Measurements from ENCODE around the gene NDUFB6.
A peak's percentile ranks its signal among the peaks of the same experiment; 100 is the strongest.

Gene NDUFB6

DNA sequence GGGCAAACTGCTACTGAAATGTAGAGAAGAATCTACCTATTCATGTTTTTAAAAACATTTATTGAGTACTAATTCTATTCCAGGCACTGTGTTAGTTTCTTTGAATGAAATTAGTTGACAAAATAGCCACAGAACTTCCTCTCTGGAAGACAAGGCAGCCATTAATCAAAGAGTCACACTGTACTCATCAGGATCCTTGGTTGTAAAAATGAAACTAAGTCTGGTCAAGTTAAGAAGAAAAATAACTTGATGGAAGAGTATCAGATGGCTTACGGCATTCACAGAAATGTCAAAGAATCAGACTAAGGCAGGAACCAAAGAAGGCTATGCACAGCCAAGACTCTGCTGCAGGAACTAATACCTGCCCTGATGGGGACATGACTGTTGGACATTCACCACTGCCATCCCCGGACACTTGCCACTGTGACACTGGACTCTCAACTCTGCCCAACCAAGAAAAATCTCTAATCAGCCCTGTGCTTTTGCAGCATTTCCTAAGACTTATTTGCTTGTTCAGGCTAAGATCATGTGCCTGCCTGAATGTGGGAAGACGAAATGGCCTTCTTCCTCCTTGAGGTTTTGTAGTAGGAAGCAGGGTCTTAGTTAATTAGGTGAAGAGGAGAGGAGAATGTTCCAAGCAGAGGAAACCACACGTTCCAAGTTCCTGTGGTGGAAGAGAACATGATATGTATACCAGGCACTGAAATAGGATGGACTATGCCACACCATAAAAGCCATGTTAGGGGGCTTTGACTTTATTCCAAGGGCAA lies 23.3 kb upstream of the NDUFB6 start:
- TF ChIP-seq NFRKB (IDR thresholded peaks at IDR 0.05) (no peak), FOXM1 (IDR thresholded peaks at IDR 0.05; ENCODE audit: borderline replicate concordance) (no peak), ARNT (IDR thresholded peaks at IDR 0.05) (no peak), L3MBTL2 (conservative IDR thresholded peaks at IDR 0.05) (no peak), FOXK2 (IDR thresholded peaks at IDR 0.05) (no peak)
- TF ChIP-seq, protein P1, sequence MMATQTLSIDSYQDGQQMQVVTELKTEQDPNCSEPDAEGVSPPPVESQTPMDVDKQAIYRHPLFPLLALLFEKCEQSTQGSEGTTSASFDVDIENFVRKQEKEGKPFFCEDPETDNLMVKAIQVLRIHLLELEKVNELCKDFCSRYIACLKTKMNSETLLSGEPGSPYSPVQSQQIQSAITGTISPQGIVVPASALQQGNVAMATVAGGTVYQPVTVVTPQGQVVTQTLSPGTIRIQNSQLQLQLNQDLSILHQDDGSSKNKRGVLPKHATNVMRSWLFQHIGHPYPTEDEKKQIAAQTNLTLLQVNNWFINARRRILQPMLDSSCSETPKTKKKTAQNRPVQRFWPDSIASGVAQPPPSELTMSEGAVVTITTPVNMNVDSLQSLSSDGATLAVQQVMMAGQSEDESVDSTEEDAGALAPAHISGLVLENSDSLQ (IDR thresholded peaks at IDR 0.05): no peak
- ChIA-PET CTCF (interaction anchor here (0.7 kb wide), 1 partner anchor 8 kb away, joined by 3 read pairs; no protein-coding TSS in a partner anchor), POLR2A (no interaction called here)
- no peak for DNase-seq (ENCODE audit: extremely low spot score)

DNA sequence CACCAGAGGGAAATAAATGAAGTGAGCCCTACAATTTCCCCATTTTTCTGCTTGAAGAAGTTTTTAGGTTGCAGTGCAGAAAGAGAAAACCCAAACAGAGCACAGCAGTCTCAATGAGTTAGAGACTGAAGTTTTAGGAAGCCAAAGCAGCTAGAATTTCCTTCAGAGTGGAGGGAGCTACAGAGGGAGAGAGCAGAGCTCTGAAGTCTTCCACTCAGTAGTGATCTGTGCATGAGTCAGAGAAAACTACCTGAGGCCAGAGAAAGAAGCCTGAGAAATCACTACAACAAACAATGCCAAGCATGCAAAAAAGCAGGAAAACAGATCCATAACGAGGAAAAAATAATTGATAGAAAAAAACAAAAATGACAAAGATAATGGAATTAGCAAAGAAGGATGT lies 17.9 kb upstream of the NDUFB6 start:
- no peak for DNase-seq (ENCODE audit: extremely low spot score)
- TF ChIP-seq FOXA1 (IDR thresholded peaks at IDR 0.05): no peak
- no peak for TF ChIP-seq SP1 (IDR thresholded peaks at IDR 0.05)
- TF ChIP-seq L3MBTL2 (conservative IDR thresholded peaks at IDR 0.05): no peak
- TF ChIP-seq FOXM1 (IDR thresholded peaks at IDR 0.05; ENCODE audit: borderline replicate concordance): no peak
- TF ChIP-seq ARNT (IDR thresholded peaks at IDR 0.05): no peak
- TF ChIP-seq CTBP1 (IDR thresholded peaks at IDR 0.05; ENCODE audit: borderline replicate concordance): no peak
- TF ChIP-seq HDGF (IDR thresholded peaks at IDR 0.05; ENCODE audit: borderline replicate concordance): no peak
- TF ChIP-seq BHLHE40 (IDR thresholded peaks at IDR 0.05; ENCODE audit: borderline replicate concordance): no peak
- no peak for TF ChIP-seq FOXK2 (IDR thresholded peaks at IDR 0.05)
- no peak for TF ChIP-seq NFRKB (IDR thresholded peaks at IDR 0.05)
- no peak for TF ChIP-seq LEF1 (IDR thresholded peaks at IDR 0.05; ENCODE audit: borderline replicate concordance)
- TF ChIP-seq SUZ12 (IDR thresholded peaks at IDR 0.05): no peak
- TF ChIP-seq ZNF384 (IDR thresholded peaks at IDR 0.05): no peak
- no peak for TF ChIP-seq ELF4 (IDR thresholded peaks at IDR 0.05)
- TF ChIP-seq TARDBP (IDR thresholded peaks at IDR 0.05): no peak
- TF ChIP-seq, protein P1 (IDR thresholded peaks at IDR 0.05): no peak
- POLR2A ChIA-PET: no interaction called here
- CTCF ChIA-PET: no interaction called here

DNA sequence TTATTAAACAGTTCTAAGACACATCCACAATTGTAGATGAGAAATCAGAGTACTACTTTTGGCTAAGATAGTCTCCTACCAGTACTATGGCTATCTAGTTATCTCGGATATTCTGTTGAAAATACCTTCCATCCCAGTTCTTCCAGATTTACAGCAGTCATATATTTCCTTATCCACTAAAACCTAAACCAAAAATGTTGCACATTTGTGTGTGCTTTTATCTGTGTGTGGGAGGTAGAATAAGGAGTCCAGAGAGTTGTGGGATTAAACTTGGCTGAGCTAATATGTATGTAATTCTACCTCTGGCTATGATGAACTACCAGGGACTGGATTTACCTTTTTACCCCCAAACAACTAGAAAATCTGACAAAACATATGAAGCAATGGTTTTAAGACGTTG lies 17.5 kb upstream of the NDUFB6 start:
- TF ChIP-seq FOXM1 (IDR thresholded peaks at IDR 0.05; ENCODE audit: borderline replicate concordance) (no peak), SUZ12 (IDR thresholded peaks at IDR 0.05) (no peak), FOXA1 (IDR thresholded peaks at IDR 0.05) (no peak), ELF4 (IDR thresholded peaks at IDR 0.05) (no peak), SP1 (IDR thresholded peaks at IDR 0.05) (no peak), FOXK2 (IDR thresholded peaks at IDR 0.05) (no peak), HDGF (IDR thresholded peaks at IDR 0.05; ENCODE audit: borderline replicate concordance) (no peak), NFRKB (IDR thresholded peaks at IDR 0.05) (no peak), ZNF384 (IDR thresholded peaks at IDR 0.05) (no peak), ARNT (IDR thresholded peaks at IDR 0.05) (no peak), TARDBP (IDR thresholded peaks at IDR 0.05) (no peak), CTBP1 (IDR thresholded peaks at IDR 0.05; ENCODE audit: borderline replicate concordance) (no peak), BHLHE40 (IDR thresholded peaks at IDR 0.05; ENCODE audit: borderline replicate concordance) (no peak), L3MBTL2 (conservative IDR thresholded peaks at IDR 0.05) (no peak), LEF1 (IDR thresholded peaks at IDR 0.05; ENCODE audit: borderline replicate concordance) (no peak)
- TF ChIP-seq, protein P1 (IDR thresholded peaks at IDR 0.05): no peak
- DNase-seq (ENCODE audit: extremely low spot score): no peak
- CTCF ChIA-PET: no interaction called here
- POLR2A ChIA-PET: no interaction called here

DNA sequence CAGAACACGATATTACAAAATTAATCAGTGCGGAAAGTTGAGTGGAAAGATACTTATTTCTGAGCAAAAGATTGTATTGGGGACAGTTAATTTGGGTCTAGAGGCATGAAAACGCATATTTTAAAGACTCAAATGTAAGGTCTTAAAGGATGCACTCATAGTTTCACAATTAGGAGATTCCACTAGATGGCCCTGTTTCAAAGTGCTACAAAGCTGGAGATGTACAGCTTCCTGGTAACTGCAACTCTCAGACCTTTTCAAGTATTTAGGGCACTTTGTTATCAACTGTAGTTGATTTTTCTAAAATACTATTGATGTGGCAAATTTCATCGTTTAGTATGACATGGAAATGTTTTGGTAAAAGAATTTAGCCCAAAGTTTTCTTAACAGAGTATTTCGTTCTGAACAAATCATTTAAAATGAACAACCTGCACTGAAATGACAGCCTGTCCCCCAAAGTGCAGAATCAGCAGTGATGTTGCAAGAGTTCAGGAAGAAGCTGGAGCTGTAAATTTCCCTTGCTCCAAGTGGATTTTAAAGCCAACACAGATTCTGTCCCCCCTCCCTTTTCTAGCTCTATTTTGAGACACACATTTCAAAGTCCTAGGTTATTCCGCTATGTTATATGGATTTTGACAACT lies 16.2 kb upstream of the NDUFB6 start:
- ChIA-PET CTCF (interaction anchor here (0.6 to 1.6 kb wide), 4 partner anchors 8 to 254 kb away, joined by 3 to 10 read pairs (median 4); no protein-coding TSS in a partner anchor), POLR2A (interaction anchor here (0.8 kb wide), 1 partner anchor 211 kb away, joined by 3 read pairs; no protein-coding TSS in a partner anchor)
- TF ChIP-seq, protein P1 (IDR thresholded peaks at IDR 0.05): no peak
- TF ChIP-seq FOXA1 (IDR thresholded peaks at IDR 0.05): no peak
- no peak for TF ChIP-seq CTBP1 (IDR thresholded peaks at IDR 0.05; ENCODE audit: borderline replicate concordance)
- no peak for TF ChIP-seq SUZ12 (IDR thresholded peaks at IDR 0.05)
- TF ChIP-seq L3MBTL2 (conservative IDR thresholded peaks at IDR 0.05): no peak
- no peak for TF ChIP-seq NFRKB (IDR thresholded peaks at IDR 0.05)
- TF ChIP-seq ELF4 (IDR thresholded peaks at IDR 0.05): no peak
- TF ChIP-seq FOXK2 (IDR thresholded peaks at IDR 0.05): no peak
- no peak for TF ChIP-seq BHLHE40 (IDR thresholded peaks at IDR 0.05; ENCODE audit: borderline replicate concordance)
- TF ChIP-seq LEF1 (IDR thresholded peaks at IDR 0.05; ENCODE audit: borderline replicate concordance): no peak
- no peak for TF ChIP-seq TARDBP (IDR thresholded peaks at IDR 0.05)
- no peak for TF ChIP-seq ZNF384 (IDR thresholded peaks at IDR 0.05)
- TF ChIP-seq FOXM1 (IDR thresholded peaks at IDR 0.05; ENCODE audit: borderline replicate concordance): no peak
- no peak for TF ChIP-seq ARNT (IDR thresholded peaks at IDR 0.05)
- TF ChIP-seq SP1 (IDR thresholded peaks at IDR 0.05): no peak
- peak; percentile 35 for DNase-seq (ENCODE audit: extremely low spot score)

DNA sequence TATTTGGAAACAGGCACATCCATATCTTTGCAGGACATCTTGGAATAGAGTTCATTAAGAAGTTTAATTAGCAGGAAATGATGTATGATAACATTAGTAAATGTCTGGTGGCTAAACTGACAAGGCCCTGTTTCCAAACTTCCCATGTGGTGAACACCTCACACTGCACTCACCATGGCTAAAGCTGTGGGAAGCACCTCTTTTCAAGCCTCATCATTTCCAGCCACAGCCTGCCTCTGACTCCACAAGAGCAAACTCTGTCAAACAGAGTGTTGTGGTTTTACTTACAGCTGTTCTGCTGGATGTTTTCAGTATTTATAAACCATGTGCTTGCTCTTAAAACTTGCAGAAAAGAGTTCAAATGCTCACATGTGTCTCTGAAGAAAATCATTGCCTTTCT lies 14.9 kb upstream of the NDUFB6 start:
- ChIA-PET POLR2A (no interaction called here), CTCF (interaction anchor here (0.9 to 1.6 kb wide), 3 partner anchors 8 to 209 kb away, joined by 3 to 10 read pairs (median 4); no protein-coding TSS in a partner anchor)
- no peak for TF ChIP-seq FOXM1 (IDR thresholded peaks at IDR 0.05; ENCODE audit: borderline replicate concordance)
- TF ChIP-seq FOXA1 (IDR thresholded peaks at IDR 0.05): no peak
- TF ChIP-seq CTBP1 (IDR thresholded peaks at IDR 0.05; ENCODE audit: borderline replicate concordance): no peak
- DNase-seq (ENCODE audit: extremely low spot score): no peak
